K562 (cell line): ENCODE results near the gene CUTA. TPM values are rescaled to one million over a fixed set of nuclear protein-coding genes. Genes with fewer than 3 reads are reported as not detected.

ENCODE experiments used
- ATF6 ChIP-seq: sonication (generic); formaldehyde crosslinking; IDR thresholded peaks from 2 replicates; pipeline ENCODE4 v1.4.0; 2020; ENCODE audit warnings: mild to moderate bottlenecking, missing genetic modification reagents
- ATF7 ChIP-seq: fragments of 450-650 bp; IDR thresholded peaks from 2 replicates; pipeline ENCODE4 v1.7.1; 2014; ENCODE audit warnings: mild to moderate bottlenecking, moderate library complexity
- CBFA2T2 ChIP-seq: fragments of 450-650 bp; conservative IDR thresholded peaks from 2 replicates; pipeline ENCODE4 v1.6.1; 2017; ENCODE audit warnings: mild to moderate bottlenecking
- CTBP1 ChIP-seq: fragments of 450-650 bp; IDR thresholded peaks from 2 replicates; pipeline ENCODE4 v1.6.1; 2016; ENCODE audit warnings: borderline replicate concordance
- DPF2 ChIP-seq: fragments of 450-650 bp; IDR thresholded peaks from 2 replicates; pipeline ENCODE4 v1.6.1; 2016
- ELF2 ChIP-seq: fragments of 250-450 bp; sonication (Bioruptor Pico); IDR thresholded peaks from 2 replicates; pipeline ENCODE4 v1.5.0; 2021; ENCODE audit warnings: mild to moderate bottlenecking
- FOXP4 ChIP-seq: sonication (generic); formaldehyde crosslinking; IDR thresholded peaks from 2 replicates; pipeline ENCODE4 v1.8.0; 2022; ENCODE audit warnings: mild to moderate bottlenecking, missing genetic modification reagents, borderline replicate concordance
- GATA2 ChIP-seq: sonication (generic); formaldehyde crosslinking; IDR thresholded peaks from 2 replicates; pipeline ENCODE4 v1.4.0; 2020; ENCODE audit warnings: mild to moderate bottlenecking, missing genetic modification reagents
- HDAC1 ChIP-seq, 2 experiments: fragments of 450-650 bp; IDR thresholded peaks; 2 replicates each; pipeline ENCODE4 v1.6.1; 2016 to 2017; ENCODE audit warnings: inconsistent platforms in 1 of 2, mild to moderate bottlenecking in 1 of 2, moderate library complexity in 1 of 2
- POLR2AphosphoS5 ChIP-seq: IDR thresholded peaks from 2 replicates; pipeline ENCODE4 v1.6.1; 2011; ENCODE audit warnings: mild to moderate bottlenecking, low read depth, low read length, moderate library complexity; ENCODE audit not compliant: control insufficient read depth, insufficient read depth
- REST ChIP-seq, 2 experiments: fragments of 450-650 bp; formaldehyde crosslinking in 1 of 2; IDR thresholded peaks; 2 replicates each; pipeline versions ENCODE4 v1.4.0 to v1.6.1; 2014 to 2020; ENCODE audit warnings: mild to moderate bottlenecking in 2 of 2, borderline replicate concordance in 1 of 2, low read depth in 1 of 2
- SMARCA4 ChIP-seq: fragments of 450-650 bp; IDR thresholded peaks from 2 replicates; pipeline ENCODE4 v1.6.1; 2016
- TOE1 ChIP-seq, 2 experiments: fragments of 450-650 bp in 1 of 2; sonication (generic) in 1 of 2; formaldehyde crosslinking in 1 of 2; IDR thresholded peaks; 2 replicates each; pipeline versions ENCODE4 v1.7.1 to v1.8.0; 2016 to 2022; ENCODE audit warnings: borderline replicate concordance in 2 of 2, mild to moderate bottlenecking in 2 of 2, antibody characterized with exemption in 1 of 2, inconsistent platforms in 1 of 2, low read depth in 1 of 2, missing genetic modification reagents in 1 of 2, moderate library complexity in 1 of 2
- YBX1 ChIP-seq: fragments of 450-650 bp; IDR thresholded peaks from 2 replicates; pipeline ENCODE4 v1.7.1; 2016; ENCODE audit warnings: mild to moderate bottlenecking
- ZFP36 ChIP-seq: fragments of 150-350 bp; IDR thresholded peaks from 2 replicates; pipeline ENCODE4 v1.6.1; 2018; ENCODE audit warnings: low read length, low read depth; ENCODE audit not compliant: partially characterized antibody
- polyA plus RNA-seq, 8 experiments: library from polyadenylated mRNA; depleted of rRNA in 4 of 8; stranded (reverse) in 5 of 8; unstranded in 3 of 8; fragments of >200 nt; fragmentation: Nextera tagmentation in 2 of 8; fragmentation: Illumina TruSeq in 1 of 8; extraction: Ambion mirVana in 2 of 8; extraction: Trizol in 1 of 8; gene quantifications; 2 replicates each; pipeline versions ENCODE4 v1.2.1 to v1.2.3, GENCODE V29; 2011 to 2014; ENCODE audit warnings: inconsistent platforms in 1 of 8, missing spikeins in 1 of 8
- total RNA-seq, 7 experiments: library from RNA; depleted of rRNA in 6 of 7; stranded (reverse); fragments of >200 nt in 6 of 7; fragmentation: Illumina TruSeq in 2 of 7; extraction: Trizol in 2 of 7; gene quantifications; 2 replicates each; pipeline versions ENCODE4 v1.2.1 to v1.2.3, GENCODE V29; 2011 to 2021; ENCODE audit warnings: low replicate concordance in 1 of 7

CUTA gene
- total and polyA plus RNA-seq, 9 of the 15 experiments (the other 6 are each of a cell fraction or from before 2014, with no cell fraction given) = 166 to 682 (median 310) TPM

- TF ChIP-seq POLR2AphosphoS5 = 0 out of 2 replicates have a peak, but pooled peaks have one; percentile 24
- 0 out of 2 replicates have a peak, but pooled peaks have one; percentile 58 for TF ChIP-seq SMARCA4
- peak in 1 of 2 experiments; percentile 43; a peak in 1 of 4 replicates for TF ChIP-seq HDAC1 (IDR thresholded peaks at IDR 0.05)
- no peak for TF ChIP-seq ELF2 (CRISPR knock-in tag)
- TF ChIP-seq YBX1 = no peak
- peak; percentile 46 for TF ChIP-seq CBFA2T2
- no peak for TF ChIP-seq ATF6 (CRISPR knock-in tag)
- TF ChIP-seq FOXP4 (CRISPR knock-in tag) = 0 out of 2 replicates have a peak, but pooled peaks have one; percentile 23
- peak; percentile 94 for TF ChIP-seq CTBP1
- peak; percentile 88 for TF ChIP-seq ATF7
- TF ChIP-seq GATA2 (CRISPR knock-in tag) = peak; percentile 48; the same call in 1 of the 2 replicates
- peak; percentile 80 for TF ChIP-seq DPF2
- TF ChIP-seq TOE1 (IDR thresholded peaks at IDR 0.05; ENCODE audit: borderline replicate concordance) = peak; percentile 68
- no peak for TF ChIP-seq TOE1 (CRISPR knock-in tag; IDR thresholded peaks at IDR 0.05; ENCODE audit: borderline replicate concordance, low read depth)
- TF ChIP-seq ZFP36 = peak; percentile 31
- 0 out of 2 replicates have a peak, but pooled peaks have one; percentile 11 for TF ChIP-seq REST (IDR thresholded peaks at IDR 0.05; ENCODE audit: borderline replicate concordance)
- TF ChIP-seq REST (CRISPR knock-in tag; IDR thresholded peaks at IDR 0.05; ENCODE audit: low read depth) = no peak
Measured at GRCh38 chr6:33380272-33380981, 37.5 kb downstream of the CUTA start (continued).
